Measurements from ENCODE around the gene CCDC197.

DNA sequence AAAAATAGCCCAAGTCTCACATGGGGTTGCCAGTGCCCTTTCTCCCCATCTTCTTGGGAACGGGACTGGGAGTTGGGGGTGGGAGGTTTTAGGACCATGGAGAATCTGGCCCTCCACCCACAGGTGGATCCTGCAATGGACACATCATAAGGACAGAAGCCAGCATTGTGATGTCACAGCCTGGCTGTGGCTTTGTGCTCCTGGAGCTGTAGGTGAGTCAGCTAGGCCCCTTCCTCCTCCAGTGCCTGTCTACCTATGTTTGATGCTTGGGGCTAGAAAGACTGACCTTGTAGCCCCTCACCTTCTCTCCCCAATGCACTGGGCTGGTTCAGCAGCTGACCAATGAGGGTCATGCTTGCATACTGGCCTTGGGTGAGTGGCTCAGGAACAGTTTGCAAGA lies at the start of gene CCDC197:
- TF ChIP-seq, protein P1, sequence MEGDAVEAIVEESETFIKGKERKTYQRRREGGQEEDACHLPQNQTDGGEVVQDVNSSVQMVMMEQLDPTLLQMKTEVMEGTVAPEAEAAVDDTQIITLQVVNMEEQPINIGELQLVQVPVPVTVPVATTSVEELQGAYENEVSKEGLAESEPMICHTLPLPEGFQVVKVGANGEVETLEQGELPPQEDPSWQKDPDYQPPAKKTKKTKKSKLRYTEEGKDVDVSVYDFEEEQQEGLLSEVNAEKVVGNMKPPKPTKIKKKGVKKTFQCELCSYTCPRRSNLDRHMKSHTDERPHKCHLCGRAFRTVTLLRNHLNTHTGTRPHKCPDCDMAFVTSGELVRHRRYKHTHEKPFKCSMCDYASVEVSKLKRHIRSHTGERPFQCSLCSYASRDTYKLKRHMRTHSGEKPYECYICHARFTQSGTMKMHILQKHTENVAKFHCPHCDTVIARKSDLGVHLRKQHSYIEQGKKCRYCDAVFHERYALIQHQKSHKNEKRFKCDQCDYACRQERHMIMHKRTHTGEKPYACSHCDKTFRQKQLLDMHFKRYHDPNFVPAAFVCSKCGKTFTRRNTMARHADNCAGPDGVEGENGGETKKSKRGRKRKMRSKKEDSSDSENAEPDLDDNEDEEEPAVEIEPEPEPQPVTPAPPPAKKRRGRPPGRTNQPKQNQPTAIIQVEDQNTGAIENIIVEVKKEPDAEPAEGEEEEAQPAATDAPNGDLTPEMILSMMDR (IDR thresholded peaks at IDR 0.05) = no peak
- no peak for TF ChIP-seq POLR2A (IDR thresholded peaks at IDR 0.05)

Measured in uterus (tissue), 2 donors.